Mesendoderm (in vitro differentiated cells): Measurements from ENCODE around the gene SEMA4F.

Experiments used
- DNase-seq: peaks from one replicate; pipeline ENCODE4 v3.0.0; 2013
- H2AK5ac ChIP-seq: 2 replicates; pipeline ENCODE4 v1.6.1; 2013; ENCODE audit warnings: low read length, inconsistent platforms
- H2BK120ac ChIP-seq: 2 replicates; pipeline ENCODE4 v1.6.1; 2013; ENCODE audit warnings: low read depth, mild to moderate bottlenecking, low read length, moderate library complexity, mixed read lengths
- H2BK15ac ChIP-seq: replicated peaks from 2 replicates; pipeline ENCODE4 v1.6.1; 2013; ENCODE audit warnings: low read depth, mild to moderate bottlenecking, moderate library complexity
- H2BK5ac ChIP-seq: 2 replicates; pipeline ENCODE4 v1.6.1; 2013; ENCODE audit warnings: low read length, inconsistent platforms
- H3K18ac ChIP-seq: 2 replicates; pipeline ENCODE4 v1.6.1; 2013; ENCODE audit warnings: mild to moderate bottlenecking, low read length, mixed read lengths
- H3K23ac ChIP-seq: one replicate; pipeline ENCODE4 v1.6.1; 2013; ENCODE audit warnings: low read length
- H3K27ac ChIP-seq: 2 replicates; pipeline ENCODE4 v1.5.1; 2013; ENCODE audit warnings: low read depth, mild to moderate bottlenecking, inconsistent platforms, low read length, moderate library complexity
- H3K27me3 ChIP-seq: 2 replicates; pipeline ENCODE4 v1.6.1; 2013; ENCODE audit warnings: low read length, control low read depth, mild to moderate bottlenecking, inconsistent platforms; ENCODE audit not compliant: insufficient read depth, poor library complexity
- H3K36me3 ChIP-seq: 2 replicates; pipeline ENCODE4 v1.6.1; 2013; ENCODE audit warnings: low read length, inconsistent platforms; ENCODE audit not compliant: control insufficient read depth, insufficient read depth
- H3K4ac ChIP-seq: one replicate; pipeline ENCODE4 v1.6.1; 2013; ENCODE audit warnings: low read depth, mild to moderate bottlenecking, low read length, moderate library complexity
- H3K4me1 ChIP-seq: 2 replicates; pipeline ENCODE4 v1.6.1; 2013; ENCODE audit warnings: low read depth, low read length, inconsistent platforms; ENCODE audit not compliant: control insufficient read depth
- H3K4me2 ChIP-seq: 2 replicates; pipeline ENCODE4 v1.6.1; 2013; ENCODE audit warnings: low read length
- H3K4me3 ChIP-seq: 2 replicates; pipeline ENCODE4 v1.5.1; 2013; ENCODE audit warnings: mild to moderate bottlenecking, low read length
- H3K56ac ChIP-seq: one replicate; pipeline ENCODE4 v1.6.1; 2013; ENCODE audit warnings: low read length
- H3K79me1 ChIP-seq: 2 replicates; pipeline ENCODE4 v1.6.1; 2013; ENCODE audit warnings: low read length, inconsistent platforms
- H3K79me2 ChIP-seq: 2 replicates; pipeline ENCODE4 v1.6.1; 2013; ENCODE audit warnings: mild to moderate bottlenecking, low read length; ENCODE audit not compliant: control insufficient read depth, insufficient read depth
- H3K9ac ChIP-seq: 2 replicates; pipeline ENCODE4 v1.6.1; 2013; ENCODE audit warnings: low read length, inconsistent platforms
- H4K5ac ChIP-seq: one replicate; pipeline ENCODE4 v1.6.1; 2013; ENCODE audit warnings: low read length
- H4K8ac ChIP-seq: one replicate; pipeline ENCODE4 v1.6.1; 2013; ENCODE audit warnings: low read depth, mild to moderate bottlenecking, control low read depth, low read length, moderate library complexity
- WGBS: extraction: QIAGEN DNeasy Blood & Tissue Kit; methylation state at CpG from one replicate; pipeline ENCODE4 v1.1.7; 2013; ENCODE audit warnings: low lambda C conversion rate, missing lambda C conversion rate; ENCODE audit not compliant: insufficient coverage; ENCODE audit errors: extremely low coverage; 5-methylcytosine and 5-hydroxymethylcytosine counted together

Gene SEMA4F

DNA sequence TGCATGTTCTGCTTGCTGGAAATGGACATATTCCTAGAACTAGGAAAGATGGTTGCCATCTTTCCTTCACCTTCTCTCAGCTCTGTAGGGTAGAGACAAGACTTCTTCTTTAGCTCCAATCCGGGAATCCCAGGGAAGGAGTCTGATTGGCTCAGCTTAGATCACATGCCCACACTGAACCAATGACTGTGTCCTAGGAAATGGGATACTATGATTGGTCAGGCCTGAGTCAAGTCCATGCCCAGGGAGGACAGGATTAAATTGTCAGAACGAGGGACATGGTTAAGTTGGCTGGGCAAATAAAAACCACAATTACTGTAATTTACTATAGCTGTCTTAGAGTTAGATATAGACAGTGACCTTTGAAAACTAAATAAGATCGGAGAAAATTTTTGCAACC, 31.4 kb downstream of the SEMA4F start:
- Histone ChIP-seq H3K23ac (no peak overlapping the region), H3K79me2 (no peaks in the 10 kb centered on the region), H3K18ac (no peak overlapping the region), H3K79me1 (no peaks in the 10 kb centered on the region), H3K27ac (no peak overlapping the region), H2AK5ac (no peak overlapping the region), H2BK5ac (no peak overlapping the region), H2BK15ac (no peak overlapping the region), H3K4me2 (no peak overlapping the region), H3K4me3 (no peak overlapping the region), H3K27me3 (no peaks in the 10 kb centered on the region), H3K4ac (no peak overlapping the region), H4K8ac (no peak overlapping the region), H4K5ac (no peak overlapping the region), H3K56ac (no peak overlapping the region), H2BK120ac (no peak overlapping the region), H3K36me3 (no peaks in the 10 kb centered on the region), H3K9ac (no peak overlapping the region), H3K4me1 (no peaks in the 10 kb centered on the region)
- no peak for DNase-seq
- no CpG with 5 or more reads among the region's 3 CpGs for WGBS

GRCh38 chr2:74688881-74689280, 34.8 kb downstream of the SEMA4F start:
- no peak for DNase-seq
- Histone ChIP-seq H2BK120ac (no peak overlapping the region), H3K36me3 (no peaks in the 10 kb centered on the region), H2BK15ac (no peak overlapping the region), H2BK5ac (no peak overlapping the region), H4K8ac (no peak overlapping the region), H3K23ac (no peak overlapping the region), H3K4me3 (no peak overlapping the region), H3K79me2 (no peaks in the 10 kb centered on the region), H3K4me1 (no peaks in the 10 kb centered on the region), H3K4ac (no peak overlapping the region), H3K56ac (no peak overlapping the region), H3K18ac (no peak overlapping the region), H3K9ac (no peak overlapping the region), H4K5ac (no peak overlapping the region), H3K27me3 (no peaks in the 10 kb centered on the region), H2AK5ac (no peak overlapping the region), H3K27ac (no peak overlapping the region), H3K4me2 (no peak overlapping the region), H3K79me1 (no peaks in the 10 kb centered on the region)
- no CpG with 5 or more reads among the region's 1 CpG for WGBS

- H3K79me1 ChIP-seq, result no peaks in the 10 kb centered on the region
- WGBS, result no CpG with 5 or more reads among the region's 3 CpGs
- no peak overlapping the region for H2BK15ac ChIP-seq
- no peak overlapping the region for H3K18ac ChIP-seq
- H3K4me3 ChIP-seq, result no peak overlapping the region
- H3K4me1 ChIP-seq, result no peaks in the 10 kb centered on the region
- no peaks in the 10 kb centered on the region for H3K79me2 ChIP-seq
- H3K9ac ChIP-seq, result no peak overlapping the region
- no peak overlapping the region for H4K5ac ChIP-seq
- no peaks in the 10 kb centered on the region for H3K36me3 ChIP-seq
- no peak for DNase-seq
- H4K8ac ChIP-seq, result no peak overlapping the region
- H3K23ac ChIP-seq, result no peak overlapping the region
- H2AK5ac ChIP-seq, result no peak overlapping the region
- H3K4me2 ChIP-seq, result no peak overlapping the region
- H2BK5ac ChIP-seq, result no peak overlapping the region
- H3K27me3 ChIP-seq, result no peaks in the 10 kb centered on the region
- no peak overlapping the region for H3K4ac ChIP-seq
- H2BK120ac ChIP-seq, result no peak overlapping the region
- H3K27ac ChIP-seq, result no peak overlapping the region
- no peak overlapping the region for H3K56ac ChIP-seq
Observed at GRCh38 chr2:74689671-74690070, 35.6 kb downstream of the SEMA4F start.

DNA sequence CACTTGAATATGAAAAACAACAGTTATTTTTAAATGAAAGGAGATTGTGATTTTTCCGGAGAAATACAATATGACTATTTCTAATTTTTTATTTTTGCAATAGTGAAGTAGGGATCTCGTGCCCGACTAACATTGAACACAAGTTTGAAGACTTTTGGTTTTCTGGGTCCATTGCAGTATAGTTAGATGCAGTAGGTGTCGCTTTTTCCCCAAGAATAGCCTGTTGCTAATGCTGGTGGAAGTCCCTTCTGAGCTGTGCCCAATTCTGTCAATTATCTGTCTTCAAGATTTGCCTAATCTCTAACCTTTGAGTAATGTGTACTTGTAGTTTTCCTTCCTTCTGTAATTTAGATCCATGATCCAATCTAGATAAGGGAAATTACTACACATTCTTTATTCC, 36.5 kb downstream of the SEMA4F start:
- WGBS, result no CpG with 5 or more reads among the region's 4 CpGs
- no peak overlapping the region for H3K4me3 ChIP-seq
- H3K36me3 ChIP-seq, result no peaks in the 10 kb centered on the region
- no peak overlapping the region for H4K5ac ChIP-seq
- no peak overlapping the region for H3K18ac ChIP-seq
- H2BK5ac ChIP-seq, result no peak overlapping the region
- no peak overlapping the region for H2AK5ac ChIP-seq
- H2BK120ac ChIP-seq, result no peak overlapping the region
- peak; percentile 63 for DNase-seq
- no peak overlapping the region for H4K8ac ChIP-seq
- no peaks in the 10 kb centered on the region for H3K79me2 ChIP-seq
- no peak overlapping the region for H2BK15ac ChIP-seq
- no peak overlapping the region for H3K56ac ChIP-seq
- no peak overlapping the region for H3K4ac ChIP-seq
- no peaks in the 10 kb centered on the region for H3K4me1 ChIP-seq
- no peaks in the 10 kb centered on the region for H3K79me1 ChIP-seq
- no peak overlapping the region for H3K4me2 ChIP-seq
- no peak overlapping the region for H3K9ac ChIP-seq
- H3K27me3 ChIP-seq, result no peaks in the 10 kb centered on the region
- no peak overlapping the region for H3K27ac ChIP-seq
- H3K23ac ChIP-seq, result no peak overlapping the region

- H2BK15ac ChIP-seq, result no peak overlapping the region
Observed at GRCh38 chr2:74691929-74692328, 37.9 kb downstream of the SEMA4F start.

DNA sequence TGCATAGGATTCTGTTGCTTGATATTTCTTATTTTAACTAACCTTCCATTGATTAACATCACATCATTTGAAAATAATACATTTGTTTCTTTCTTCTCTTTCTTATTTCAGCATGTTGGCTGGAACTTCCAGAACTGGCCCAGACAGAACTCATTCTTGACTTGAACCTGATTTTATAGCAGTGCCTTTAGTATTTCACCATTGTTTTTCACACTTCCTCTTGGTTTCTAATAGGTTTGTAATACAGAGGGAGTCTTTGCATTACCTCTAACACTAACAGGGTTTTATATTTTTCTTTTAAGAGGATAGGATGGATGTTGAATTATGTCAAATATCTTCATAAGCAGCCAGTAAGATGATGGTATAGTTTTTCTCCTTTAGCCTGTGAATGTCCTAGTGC, 39.2 kb downstream of the SEMA4F start:
- H3K4ac ChIP-seq, result no peak overlapping the region

More at GRCh38 chr2:74691929-74692328, 37.9 kb downstream of the SEMA4F start:
- Histone ChIP-seq H3K36me3 (no peaks in the 10 kb centered on the region), H4K5ac (no peak overlapping the region), H2BK120ac (no peak overlapping the region), H3K4ac (no peak overlapping the region), H3K4me1 (no peaks in the 10 kb centered on the region), H3K27ac (no peak overlapping the region), H3K23ac (no peak overlapping the region), H3K79me1 (no peaks in the 10 kb centered on the region), H3K27me3 (no peaks in the 10 kb centered on the region), H3K9ac (no peak overlapping the region), H3K18ac (no peak overlapping the region), H2BK5ac (no peak overlapping the region), H3K79me2 (no peaks in the 10 kb centered on the region), H4K8ac (no peak overlapping the region), H3K4me3 (no peak overlapping the region), H3K56ac (no peak overlapping the region), H2AK5ac (no peak overlapping the region), H3K4me2 (no peak overlapping the region)
- no peak for DNase-seq
- WGBS, result no CpG with 5 or more reads among the region's 5 CpGs

More for the DNA sequence above, 39.2 kb downstream of the SEMA4F start:
- no peaks in the 10 kb centered on the region for H3K4me1 ChIP-seq
- no peak overlapping the region for H3K9ac ChIP-seq
- no peaks in the 10 kb centered on the region for H3K79me2 ChIP-seq
- no peaks in the 10 kb centered on the region for H3K27me3 ChIP-seq
- no peak overlapping the region for H4K5ac ChIP-seq
- H3K4me2 ChIP-seq, result no peak overlapping the region
- H2BK120ac ChIP-seq, result no peak overlapping the region
- H3K4me3 ChIP-seq, result no peak overlapping the region
- no peak overlapping the region for H3K56ac ChIP-seq
- H3K36me3 ChIP-seq, result no peaks in the 10 kb centered on the region
- H2AK5ac ChIP-seq, result no peak overlapping the region
- no peak overlapping the region for H3K27ac ChIP-seq
- DNase-seq, result no peak
- H2BK5ac ChIP-seq, result no peak overlapping the region
- no peak overlapping the region for H2BK15ac ChIP-seq
- H3K79me1 ChIP-seq, result no peaks in the 10 kb centered on the region
- no peak overlapping the region for H3K18ac ChIP-seq
- H4K8ac ChIP-seq, result no peak overlapping the region
- H3K23ac ChIP-seq, result no peak overlapping the region
